ENCODE results near the gene ABCC1.

- no peak for TF ChIP-seq CTCF (conservative IDR thresholded peaks at IDR 0.05; ENCODE audit: low read depth, low read length)
- TF ChIP-seq EZH2 (IDR thresholded peaks at IDR 0.05; ENCODE audit: low read length, unreplicated experiment), result no peak
- TF ChIP-seq EZH2phosphoT487 (IDR thresholded peaks at IDR 0.05; ENCODE audit: borderline replicate concordance, low read length), result no peak
Measured at GRCh38 chr16:15974057-15974456, 24.6 kb downstream of the ABCC1 start.

Data from PC-3 (cell line).